ENCODE measurements around the gene C11orf24. TPM values are rescaled to one million over a fixed set of nuclear protein-coding genes. Genes with fewer than 3 reads are reported as not detected.
A peak's percentile ranks its signal among the peaks of the same experiment; 100 is the strongest.

C11orf24 gene
- total and polyA plus RNA-seq, 4 donors = 9.8 to 50.0 (median 29.6) TPM

- Histone ChIP-seq H3K36me3 (ENCODE audit: control insufficient read depth in 4 of 4, insufficient read depth in 4 of 4, low read length in 4 of 4) (no peaks in the 10 kb centered on the region), H3K4me1 (ENCODE audit: control insufficient read depth in 5 of 5, insufficient read depth in 5 of 5, low read length in 5 of 5) (peaks cover 5 to 33% (median 20%) of the 10 kb centered on the region in 5 donors), H3K27me3 (ENCODE audit: control insufficient read depth in 3 of 3, insufficient read depth in 3 of 3, low read length in 2 of 3) (no peaks in the 10 kb centered on the region), H3K9ac (ENCODE audit: insufficient read depth in 1 of 2, low read length in 2 of 2) (peak within 1 kb of the TSS; percentile 46 to 70), H3K4me3 (peak within 1 kb of the TSS; percentile 70), H3K9me3 (ENCODE audit: control insufficient read depth in 4 of 4, insufficient read depth in 3 of 4, low read length in 3 of 4) (no peaks in the 10 kb centered on the region), H3K27ac (ENCODE audit: low read depth in 1 of 2, low read length in 1 of 2) (peak within 1 kb of the TSS; percentile 66 to 86)
- no peak for TF ChIP-seq CTCF (IDR thresholded peaks at IDR 0.05; ENCODE audit: control extremely low read depth, extremely low read depth)
- WGBS, 2 donors = 5% methylated on average over 43 to 85 of the region's 85 CpGs
- peak; percentile 39 to 71 (median 49) for DNase-seq
- no peak for ATAC-seq (ENCODE audit: insufficient read depth, low FRiP score)
Observed at GRCh38 chr11:68312117-68312779, 40.5 kb upstream of the C11orf24 start, which contains the start of gene LRP5. Gene LRP5, plus strand, starts transcription at chr11:68312591. Its CDS starts 124 bp downstream, at chr11:68312715.

DNA sequence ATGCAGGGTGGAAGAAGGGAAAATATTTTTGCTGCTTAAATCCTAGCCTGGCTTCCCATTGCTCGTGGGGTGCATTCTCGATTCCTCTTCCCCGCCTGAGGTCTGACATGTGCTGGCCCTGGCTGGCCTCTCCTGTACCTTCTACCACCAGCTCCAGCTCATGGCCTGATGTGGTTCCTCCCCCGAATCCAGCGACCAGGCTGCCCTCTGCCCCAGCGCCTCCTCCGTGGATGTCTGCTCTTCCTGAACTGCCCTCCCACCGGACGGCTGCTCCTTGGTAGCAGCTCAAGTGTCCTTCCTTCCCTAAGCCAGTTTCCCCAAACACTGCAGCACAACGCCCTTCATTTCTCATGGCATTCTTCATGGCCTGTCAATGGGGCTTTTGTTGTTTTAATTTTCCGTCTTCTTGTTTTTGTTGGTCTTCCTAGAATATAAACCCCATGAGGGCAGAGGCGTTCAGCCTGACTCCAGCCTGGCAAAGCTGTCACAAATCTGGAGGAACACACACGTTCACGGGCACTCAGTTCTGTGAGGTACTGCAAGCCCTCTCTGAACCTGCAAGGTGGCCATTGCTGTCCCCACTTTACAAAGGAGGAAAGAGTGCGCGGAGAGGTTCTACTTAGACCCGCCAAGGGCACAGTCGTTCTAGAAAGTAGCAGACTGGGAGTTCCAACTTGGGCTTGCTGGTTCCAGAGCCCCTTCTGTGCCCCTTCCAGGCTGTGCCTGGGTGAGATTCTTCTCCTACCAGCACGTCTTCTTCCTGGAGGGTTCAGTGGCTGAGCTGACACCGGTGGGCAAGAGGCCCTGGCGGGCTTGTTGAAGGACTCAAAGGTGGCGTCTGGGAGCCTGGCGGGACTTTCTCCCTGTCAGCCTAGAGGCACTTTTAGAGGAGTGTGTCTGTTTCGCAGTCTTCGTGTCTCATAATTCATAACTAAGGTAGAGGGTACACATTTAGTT is 39.7 kb upstream of the C11orf24 start:
- ATAC-seq (ENCODE audit: insufficient read depth, low FRiP score) (no peak), DNase-seq (peak; percentile 18 to 28 (median 25))
- no peak overlapping the region for H3K4me3 ChIP-seq
- peak overlapping the region; percentile 66 to 68 for H3K27ac ChIP-seq (ENCODE audit: low read depth in 1 of 2, low read length in 1 of 2)
- no peaks in the 10 kb centered on the region for H3K9me3 ChIP-seq (ENCODE audit: control insufficient read depth in 4 of 4, insufficient read depth in 3 of 4, low read length in 3 of 4)
- H3K36me3 ChIP-seq (ENCODE audit: control insufficient read depth in 4 of 4, insufficient read depth in 4 of 4, low read length in 4 of 4) = no peaks in the 10 kb centered on the region
- H3K9ac ChIP-seq (ENCODE audit: insufficient read depth in 1 of 2, low read length in 2 of 2) = peak overlapping the region in 1 of 2 donors; percentile 3
- no peaks in the 10 kb centered on the region for H3K27me3 ChIP-seq (ENCODE audit: control insufficient read depth in 3 of 3, insufficient read depth in 3 of 3, low read length in 2 of 3)
- no peak for TF ChIP-seq CTCF (IDR thresholded peaks at IDR 0.05; ENCODE audit: control extremely low read depth, extremely low read depth)
- peaks cover 5 to 27% (median 13%) of the 10 kb centered on the region in 5 donors for H3K4me1 ChIP-seq (ENCODE audit: control insufficient read depth in 5 of 5, insufficient read depth in 5 of 5, low read length in 5 of 5)
- WGBS, 2 donors = 60 to 71% methylated on average over 25 of the region's 25 CpGs

DNA sequence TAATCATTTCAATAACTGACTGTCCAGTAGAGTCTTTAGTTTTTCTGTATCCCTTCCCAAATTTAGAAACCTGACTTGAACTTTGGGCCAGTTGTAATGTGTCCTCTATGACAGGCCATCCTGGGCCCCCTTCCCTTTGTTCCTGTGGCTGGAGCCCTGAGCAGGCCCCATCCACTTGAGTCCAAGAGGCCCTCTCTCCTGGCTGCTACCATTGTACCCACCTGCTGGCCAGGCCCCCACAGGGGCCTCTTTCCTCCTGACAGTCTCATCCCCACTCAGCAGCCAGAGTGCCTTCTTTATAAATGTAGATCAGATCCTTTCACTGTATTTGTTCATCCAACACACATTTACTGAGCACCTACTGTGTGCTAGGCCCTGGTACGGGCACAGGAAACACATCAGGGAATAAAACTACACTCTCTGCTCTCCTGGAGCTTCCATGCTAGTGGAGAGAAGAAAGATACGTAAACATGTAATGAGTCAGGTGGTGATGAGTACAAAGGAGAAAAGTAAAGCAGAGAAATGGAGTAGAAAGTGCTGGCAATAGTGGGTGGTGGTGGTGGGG is 37.9 kb upstream of the C11orf24 start:
- no peak for TF ChIP-seq CTCF (IDR thresholded peaks at IDR 0.05; ENCODE audit: control extremely low read depth, extremely low read depth)
- DNase-seq (no peak), ATAC-seq (ENCODE audit: insufficient read depth, low FRiP score) (no peak)
- Histone ChIP-seq H3K36me3 (ENCODE audit: control insufficient read depth in 4 of 4, insufficient read depth in 4 of 4, low read length in 4 of 4) (no peaks in the 10 kb centered on the region), H3K9ac (ENCODE audit: insufficient read depth in 1 of 2, low read length in 2 of 2) (no peak overlapping the region), H3K9me3 (ENCODE audit: control insufficient read depth in 4 of 4, insufficient read depth in 3 of 4, low read length in 3 of 4) (no peaks in the 10 kb centered on the region), H3K27ac (ENCODE audit: low read depth in 1 of 2, low read length in 1 of 2) (no peak overlapping the region), H3K4me3 (no peak overlapping the region), H3K27me3 (ENCODE audit: control insufficient read depth in 3 of 3, insufficient read depth in 3 of 3, low read length in 2 of 3) (no peaks in the 10 kb centered on the region), H3K4me1 (ENCODE audit: control insufficient read depth in 5 of 5, insufficient read depth in 5 of 5, low read length in 5 of 5) (peaks cover 0 to 17% (median 4%) of the 10 kb centered on the region in 5 donors)
- 82 to 91% methylated on average over 2 of the region's 2 CpGs for WGBS, 2 donors
